ENCODE results near the gene MYF5. TPM values are rescaled to one million over a fixed set of nuclear protein-coding genes. Genes with fewer than 3 reads are reported as not detected.

The MYF5 gene
- total and polyA plus RNA-seq, 10 of the 15 experiments (the other 5 are each of a cell fraction or from before 2014, with no cell fraction given) = not detected

- TF ChIP-seq SUPT20H (IDR thresholded peaks at IDR 0.05; ENCODE audit: borderline replicate concordance, control insufficient read depth, low read depth, low read length) (no peak), FOXM1 (IDR thresholded peaks at IDR 0.05; ENCODE audit: low read depth, low read length) (no peak), WRNIP1 (IDR thresholded peaks at IDR 0.05; ENCODE audit: borderline replicate concordance, low read depth, low read length) (no peak), PAX8 (IDR thresholded peaks at IDR 0.05) (no peak), ZZZ3 (IDR thresholded peaks at IDR 0.05; ENCODE audit: control insufficient read depth, insufficient read length, low read depth) (no peak), ETV6 (conservative IDR thresholded peaks at IDR 0.05 in 1 of 2, IDR thresholded peaks at IDR 0.05 in 1 of 2; ENCODE audit: borderline replicate concordance in 1 of 2, low read depth in 1 of 2) (no peak), ESRRA (IDR thresholded peaks at IDR 0.05; ENCODE audit: low read length) (no peak), MTA2 (IDR thresholded peaks at IDR 0.05; ENCODE audit: low read depth) (peak; percentile 29; the same call in 1 of the 2 replicates), FOS (IDR thresholded peaks at IDR 0.05; ENCODE audit: borderline replicate concordance, extremely low read depth, insufficient read length) (no peak), MXI1 (IDR thresholded peaks at IDR 0.05; ENCODE audit: low read depth, low read length) (no peak), NR2C1 (IDR thresholded peaks at IDR 0.05) (no peak), E4F1 (IDR thresholded peaks at IDR 0.05; ENCODE audit: borderline replicate concordance, partially characterized antibody) (no peak), NFYA (IDR thresholded peaks at IDR 0.05; ENCODE audit: borderline replicate concordance, low read depth, low read length) (no peak), CHD2 (IDR thresholded peaks at IDR 0.05; ENCODE audit: borderline replicate concordance, low read depth, low read length) (no peak), EGR1 (IDR thresholded peaks at IDR 0.05; ENCODE audit: borderline replicate concordance in 1 of 2, low read depth in 2 of 2, low read length in 2 of 2) (no peak), CEBPZ (IDR thresholded peaks at IDR 0.05; ENCODE audit: low read depth, low read length) (no peak), MEF2A (IDR thresholded peaks at IDR 0.05; ENCODE audit: insufficient read depth, low read depth, low read length) (peak; percentile 5; the same call in 1 of the 2 replicates), MYB (IDR thresholded peaks at IDR 0.05; ENCODE audit: borderline replicate concordance, low read depth, low read length) (no peak), IRF3 (IDR thresholded peaks at IDR 0.05) (no peak), RCOR1 (conservative IDR thresholded peaks at IDR 0.05; ENCODE audit: low read depth, low read length) (no peak), CREM (IDR thresholded peaks at IDR 0.05; ENCODE audit: low read depth) (no peak), RBBP5 (conservative IDR thresholded peaks at IDR 0.05) (no peak), DPF2 (IDR thresholded peaks at IDR 0.05) (0 out of 2 replicates have a peak, but pooled peaks have one; percentile 34)
Measured at GRCh38 chr12:80702889-80703805, 13.6 kb upstream of the MYF5 start (continued).

Measured in GM12878 (cell line).